ENCODE measurements around the gene FLYWCH1. TPM values are rescaled to one million over a fixed set of nuclear protein-coding genes. Genes with fewer than 3 reads are reported as not detected.

Gene FLYWCH1
- total and polyA plus RNA-seq, 8 donors = 11.5 to 40.4 (median 16.5) TPM

- 86% methylated on average over 10 of the region's 10 CpGs for WGBS, 2 donors
These were observed 12.7 kb upstream of the FLYWCH1 start for GRCh38 chr16:2898831-2899563.

GRCh38 chr16:2899564-2900072, 12.1 kb upstream of the FLYWCH1 start:
- WGBS, 2 donors = 90 to 92% methylated on average over 13 of the region's 13 CpGs
- FAIRE-seq (no peak), ATAC-seq (no peak), DNase-seq (no peak)
- Histone ChIP-seq H3K27ac (no peak overlapping the region), H3K4me1 (peaks cover 0 to 4% (median 3%) of the 10 kb centered on the region in 3 donors), H3K9me3 (no peaks in the 10 kb centered on the region), H3K4me3 (no peak overlapping the region), H3K36me3 (peaks cover 0 to 6% (median 0%) of the 10 kb centered on the region in 3 donors), H3K27me3 (no peaks in the 10 kb centered on the region)
- TF ChIP-seq CTCF (IDR thresholded peaks at IDR 0.05) = no peak
- intact Hi-C loops (cut with DNase I) = no loop called here

More at GRCh38 chr16:2898831-2899563, 12.7 kb upstream of the FLYWCH1 start:
- H3K9me3 ChIP-seq = no peaks in the 10 kb centered on the region
- no peak overlapping the region for H3K4me3 ChIP-seq
- TF ChIP-seq CTCF (IDR thresholded peaks at IDR 0.05) = no peak
- peaks cover 0 to 4% (median 3%) of the 10 kb centered on the region in 3 donors for H3K4me1 ChIP-seq
- H3K36me3 ChIP-seq = peaks cover 0 to 6% (median 0%) of the 10 kb centered on the region in 3 donors
- FAIRE-seq (no peak), DNase-seq (no peak), ATAC-seq (no peak)
- H3K27ac ChIP-seq = no peak overlapping the region
- H3K27me3 ChIP-seq = no peaks in the 10 kb centered on the region
- intact Hi-C loops (cut with DNase I) = no loop called here

GRCh38 chr16:2900526-2901075, 11.1 kb upstream of the FLYWCH1 start:
- 91 to 98% methylated on average over 15 of the region's 15 CpGs for WGBS, 2 donors
- ATAC-seq (no peak), FAIRE-seq (no peak), DNase-seq (no peak)
- Histone ChIP-seq H3K27ac (no peak overlapping the region), H3K36me3 (peaks cover 0 to 6% (median 0%) of the 10 kb centered on the region in 3 donors), H3K4me3 (no peak overlapping the region), H3K4me1 (peaks cover 0 to 4% (median 3%) of the 10 kb centered on the region in 3 donors), H3K9me3 (no peaks in the 10 kb centered on the region), H3K27me3 (no peaks in the 10 kb centered on the region)
- no peak for TF ChIP-seq CTCF (IDR thresholded peaks at IDR 0.05)
- intact Hi-C loops (cut with DNase I) = no loop called here

- no peak for ATAC-seq
- Histone ChIP-seq H3K36me3 (no peaks in the 10 kb centered on the region), H3K27me3 (no peaks in the 10 kb centered on the region), H3K4me3 (no peak overlapping the region), H3K4me1 (peaks cover 3 to 12% (median 3%) of the 10 kb centered on the region in 3 donors), H3K27ac (no peak overlapping the region), H3K9me3 (no peaks in the 10 kb centered on the region)
- no peak for DNase-seq
- TF ChIP-seq CTCF (IDR thresholded peaks at IDR 0.05) = no peak
- WGBS, 2 donors = 90 to 94% methylated on average over 9 of the region's 9 CpGs
- FAIRE-seq = no peak
- intact Hi-C loops (cut with DNase I) = no loop called here
These were observed 9.2 kb upstream of the FLYWCH1 start for GRCh38 chr16:2902337-2903130.
